Measurements from ENCODE around the gene MIPOL1.

MIPOL1 gene

DNA sequence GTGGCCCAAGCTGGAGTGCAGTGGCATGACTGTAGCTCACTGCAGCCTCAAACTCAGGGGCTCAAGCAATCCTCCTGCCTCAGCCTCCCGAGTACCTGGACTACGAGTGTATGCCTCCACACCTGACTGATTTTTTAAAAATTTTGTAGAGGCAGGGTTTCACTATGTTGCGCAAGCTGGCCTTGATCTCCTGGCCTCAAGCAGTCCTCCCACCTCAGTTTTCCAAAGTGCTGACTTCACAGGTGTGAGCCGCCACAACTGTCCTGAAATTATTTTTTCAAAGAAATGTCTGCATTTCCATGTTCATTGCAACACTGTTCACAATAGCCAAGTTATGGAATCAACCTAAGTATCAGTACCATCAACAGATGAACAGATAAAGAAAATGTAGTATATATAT, 285.9 kb downstream of the MIPOL1 start:
- no peak overlapping the region for H3K4me3 Mint-ChIP-seq
- no peaks in the 10 kb centered on the region for H3K4me1 Mint-ChIP-seq (ENCODE audit: low read depth)
- no peak overlapping the region for H3K27ac Mint-ChIP-seq
- H3K27me3 Mint-ChIP-seq: no peaks in the 10 kb centered on the region
- H3K9me3 Mint-ChIP-seq: peaks cover 22% of the 10 kb centered on the region
- H3K36me3 Mint-ChIP-seq (ENCODE audit: low read depth): no peaks in the 10 kb centered on the region

GRCh38 chr14:37490607-37491006, 292.9 kb downstream of the MIPOL1 start:
- Mint-ChIP-seq H3K27me3 (no peaks in the 10 kb centered on the region), H3K4me1 (ENCODE audit: low read depth) (no peaks in the 10 kb centered on the region), H3K9me3 (peaks cover 4% of the 10 kb centered on the region), H3K27ac (no peak overlapping the region), H3K36me3 (ENCODE audit: low read depth) (no peaks in the 10 kb centered on the region), H3K4me3 (no peak overlapping the region)

DNA sequence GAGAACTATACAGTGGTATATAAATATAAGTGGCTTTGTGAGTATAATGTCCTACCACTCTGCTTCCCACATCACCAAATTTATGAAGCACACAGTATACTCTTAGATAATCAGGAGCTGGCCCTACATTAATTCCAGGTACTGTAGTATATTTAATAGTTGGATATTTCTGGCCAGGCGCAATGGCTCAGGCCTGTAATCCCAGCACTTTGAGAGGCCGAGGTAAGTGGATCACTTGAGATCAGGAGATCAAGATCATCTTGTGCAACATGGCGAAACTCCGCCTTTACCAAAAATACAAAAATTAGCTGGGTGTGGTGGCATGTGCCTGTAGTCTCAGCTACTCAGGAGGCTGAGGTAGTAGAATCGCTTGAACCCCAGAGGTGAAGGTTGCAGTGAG, 293.3 kb downstream of the MIPOL1 start:
- Mint-ChIP-seq H3K36me3 (ENCODE audit: low read depth) (no peaks in the 10 kb centered on the region), H3K27me3 (no peaks in the 10 kb centered on the region), H3K9me3 (peaks cover 4% of the 10 kb centered on the region), H3K4me1 (ENCODE audit: low read depth) (no peaks in the 10 kb centered on the region), H3K27ac (no peak overlapping the region), H3K4me3 (no peak overlapping the region)

- Mint-ChIP-seq H3K27ac (no peak overlapping the region), H3K36me3 (ENCODE audit: low read depth) (no peaks in the 10 kb centered on the region), H3K9me3 (peaks cover 4% of the 10 kb centered on the region), H3K4me3 (no peak overlapping the region), H3K27me3 (no peaks in the 10 kb centered on the region), H3K4me1 (ENCODE audit: low read depth) (no peaks in the 10 kb centered on the region)
These were observed 295.9 kb downstream of the MIPOL1 start for GRCh38 chr14:37493606-37494005.

DNA sequence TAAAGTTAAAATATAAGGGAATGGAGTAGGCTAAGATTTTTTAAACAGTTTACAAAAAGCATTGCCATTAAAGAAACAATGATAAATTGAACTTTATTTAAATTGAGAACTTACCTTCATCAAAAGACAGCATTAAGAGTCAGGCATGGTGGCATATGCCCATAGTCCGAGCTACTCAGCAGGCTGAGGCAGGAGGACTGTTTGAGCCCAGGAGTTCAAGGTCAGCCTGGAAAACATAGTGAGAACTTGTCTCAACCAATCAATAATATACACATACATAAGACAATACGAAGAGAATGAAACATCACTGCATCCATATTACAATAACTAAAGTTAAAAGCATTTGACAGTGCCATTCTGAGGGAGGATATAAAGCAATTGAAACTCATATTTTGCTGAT, 299.7 kb downstream of the MIPOL1 start:
- H3K4me1 Mint-ChIP-seq (ENCODE audit: low read depth): no peaks in the 10 kb centered on the region
- no peak overlapping the region for H3K4me3 Mint-ChIP-seq
- H3K36me3 Mint-ChIP-seq (ENCODE audit: low read depth): no peaks in the 10 kb centered on the region
- no peaks in the 10 kb centered on the region for H3K9me3 Mint-ChIP-seq
- H3K27ac Mint-ChIP-seq: no peak overlapping the region
- H3K27me3 Mint-ChIP-seq: no peaks in the 10 kb centered on the region

- Mint-ChIP-seq H3K27me3 (no peaks in the 10 kb centered on the region), H3K4me1 (ENCODE audit: low read depth) (no peaks in the 10 kb centered on the region), H3K4me3 (no peak overlapping the region), H3K36me3 (ENCODE audit: low read depth) (no peaks in the 10 kb centered on the region), H3K27ac (no peak overlapping the region), H3K9me3 (peaks cover 9% of the 10 kb centered on the region)
These were observed 304.1 kb downstream of the MIPOL1 start for GRCh38 chr14:37501877-37502276.

GRCh38 chr14:37508503-37508902, 310.8 kb downstream of the MIPOL1 start:
- Mint-ChIP-seq H3K27ac (no peak overlapping the region), H3K4me3 (no peak overlapping the region), H3K27me3 (no peaks in the 10 kb centered on the region), H3K4me1 (ENCODE audit: low read depth) (no peaks in the 10 kb centered on the region), H3K36me3 (ENCODE audit: low read depth) (no peaks in the 10 kb centered on the region), H3K9me3 (peaks cover 5% of the 10 kb centered on the region)

- no peaks in the 10 kb centered on the region for H3K36me3 Mint-ChIP-seq (ENCODE audit: low read depth)
- H3K27ac Mint-ChIP-seq: no peak overlapping the region
- H3K27me3 Mint-ChIP-seq: no peaks in the 10 kb centered on the region
- no peak overlapping the region for H3K4me3 Mint-ChIP-seq
- peaks cover 3% of the 10 kb centered on the region for H3K9me3 Mint-ChIP-seq
- no peaks in the 10 kb centered on the region for H3K4me1 Mint-ChIP-seq (ENCODE audit: low read depth)
These were observed 314.4 kb downstream of the MIPOL1 start for GRCh38 chr14:37512173-37512572.

DNA sequence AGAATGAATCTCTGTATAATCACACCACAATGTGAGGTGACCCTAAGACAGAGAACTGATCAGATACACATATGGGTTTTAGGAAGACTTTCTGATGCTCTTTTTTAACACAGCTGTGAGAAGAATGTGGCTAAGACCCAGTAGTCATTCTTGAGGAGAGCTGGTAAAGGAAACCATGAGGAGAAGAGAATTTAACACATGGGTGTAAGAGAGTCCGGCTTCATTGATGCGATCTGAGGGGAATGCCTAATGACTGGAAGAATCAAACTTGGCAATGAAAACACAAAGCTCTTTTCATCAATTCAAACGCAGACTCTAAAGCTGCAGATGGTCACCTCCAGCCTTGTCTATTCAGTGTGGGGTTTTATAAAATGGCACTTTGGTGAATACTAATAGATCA, 318.0 kb downstream of the MIPOL1 start:
- Mint-ChIP-seq H3K27ac (no peak overlapping the region), H3K9me3 (peaks cover 3% of the 10 kb centered on the region), H3K36me3 (ENCODE audit: low read depth) (no peaks in the 10 kb centered on the region), H3K4me1 (ENCODE audit: low read depth) (no peaks in the 10 kb centered on the region), H3K4me3 (no peak overlapping the region), H3K27me3 (no peaks in the 10 kb centered on the region)

DNA sequence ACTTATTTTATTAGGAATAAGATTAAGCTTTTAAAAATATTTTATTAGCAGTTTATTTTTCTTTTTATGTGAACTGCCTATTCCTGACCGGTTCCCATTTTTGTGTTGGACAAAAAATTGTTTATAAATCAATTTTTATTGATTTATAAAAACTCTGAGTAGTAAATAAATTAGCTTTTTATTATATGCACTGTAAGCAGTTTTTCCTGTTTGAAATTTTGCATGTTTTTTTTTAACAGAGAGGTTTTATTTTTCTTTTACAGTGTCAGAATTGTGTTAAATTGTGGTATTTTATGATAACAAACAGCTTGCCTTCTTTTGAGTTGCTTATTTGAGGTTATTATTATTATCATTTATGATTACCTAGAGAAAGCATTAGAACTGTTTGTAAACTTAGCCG, 329.3 kb downstream of the MIPOL1 start:
- H3K36me3 Mint-ChIP-seq (ENCODE audit: low read depth): no peaks in the 10 kb centered on the region
- no peaks in the 10 kb centered on the region for H3K27me3 Mint-ChIP-seq
- H3K4me3 Mint-ChIP-seq: no peak overlapping the region
- no peak overlapping the region for H3K27ac Mint-ChIP-seq
- no peaks in the 10 kb centered on the region for H3K4me1 Mint-ChIP-seq (ENCODE audit: low read depth)
- peaks cover 8% of the 10 kb centered on the region for H3K9me3 Mint-ChIP-seq

GRCh38 chr14:37539992-37540391, 342.3 kb downstream of the MIPOL1 start:
- Mint-ChIP-seq H3K36me3 (ENCODE audit: low read depth) (no peaks in the 10 kb centered on the region), H3K4me3 (no peak overlapping the region), H3K27me3 (no peaks in the 10 kb centered on the region), H3K4me1 (ENCODE audit: low read depth) (no peaks in the 10 kb centered on the region), H3K27ac (no peak overlapping the region), H3K9me3 (peaks cover 4% of the 10 kb centered on the region)

GRCh38 chr14:37544407-37544806, 346.7 kb downstream of the MIPOL1 start:
- Mint-ChIP-seq H3K9me3 (peaks cover under 1% of the 10 kb centered on the region), H3K36me3 (ENCODE audit: low read depth) (no peaks in the 10 kb centered on the region), H3K27ac (no peak overlapping the region), H3K27me3 (no peaks in the 10 kb centered on the region), H3K4me1 (ENCODE audit: low read depth) (no peaks in the 10 kb centered on the region), H3K4me3 (no peak overlapping the region)

DNA sequence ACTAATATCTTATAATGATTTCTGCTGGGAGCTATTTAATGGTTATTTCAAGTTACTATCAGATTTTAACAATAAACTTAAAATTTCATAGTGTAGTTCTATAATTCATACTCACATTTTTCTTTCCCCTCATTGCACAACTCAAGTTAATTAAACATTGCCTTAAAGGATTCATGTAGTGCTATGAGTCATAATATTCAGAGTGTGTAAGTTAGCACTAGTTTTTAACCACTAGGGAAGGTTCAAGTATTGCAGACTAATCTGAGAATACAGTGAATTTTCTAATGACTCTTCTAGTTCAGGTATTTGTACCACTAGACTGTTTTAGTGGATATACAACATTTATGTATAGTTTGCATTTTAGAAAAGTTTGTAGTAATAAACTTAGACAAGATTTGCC, 347.4 kb downstream of the MIPOL1 start:
- Mint-ChIP-seq H3K27me3 (no peaks in the 10 kb centered on the region), H3K27ac (no peak overlapping the region), H3K4me3 (no peak overlapping the region), H3K36me3 (ENCODE audit: low read depth) (no peaks in the 10 kb centered on the region), H3K9me3 (no peaks in the 10 kb centered on the region), H3K4me1 (ENCODE audit: low read depth) (no peaks in the 10 kb centered on the region)

- Mint-ChIP-seq H3K4me1 (ENCODE audit: low read depth) (no peaks in the 10 kb centered on the region), H3K27me3 (no peaks in the 10 kb centered on the region), H3K9me3 (no peaks in the 10 kb centered on the region), H3K36me3 (ENCODE audit: low read depth) (no peaks in the 10 kb centered on the region), H3K4me3 (no peak overlapping the region), H3K27ac (no peak overlapping the region)
These were observed 349.1 kb downstream of the MIPOL1 start for GRCh38 chr14:37546621-37547447.

GRCh38 chr14:37550511-37550910, 352.8 kb downstream of the MIPOL1 start:
- Mint-ChIP-seq H3K4me3 (no peak overlapping the region), H3K4me1 (ENCODE audit: low read depth) (no peaks in the 10 kb centered on the region), H3K27me3 (no peaks in the 10 kb centered on the region)

DNA sequence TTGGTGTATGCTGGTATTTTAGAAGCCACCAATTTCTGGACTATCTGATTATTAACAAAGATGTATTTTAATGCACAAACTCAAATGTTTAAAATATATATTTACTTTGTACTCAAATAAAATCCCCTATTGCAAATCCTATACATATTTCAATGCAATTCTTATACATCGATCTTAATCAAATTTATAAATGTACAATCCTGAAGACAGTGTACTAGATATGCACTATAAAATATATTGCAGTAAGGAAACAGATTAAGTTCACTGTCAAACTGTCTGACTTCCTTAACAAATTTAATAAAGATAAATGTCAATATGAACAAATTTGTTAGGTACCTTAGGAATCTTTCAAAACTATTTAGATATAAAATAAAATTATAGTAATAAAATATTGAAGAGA, 353.4 kb downstream of the MIPOL1 start:
- Mint-ChIP-seq H3K27me3 (no peaks in the 10 kb centered on the region), H3K4me1 (ENCODE audit: low read depth) (no peaks in the 10 kb centered on the region), H3K36me3 (ENCODE audit: low read depth) (no peaks in the 10 kb centered on the region), H3K4me3 (no peak overlapping the region), H3K9me3 (peaks cover 12% of the 10 kb centered on the region), H3K27ac (no peak overlapping the region)

More at GRCh38 chr14:37550511-37550910, 352.8 kb downstream of the MIPOL1 start:
- Mint-ChIP-seq H3K27ac (no peak overlapping the region), H3K9me3 (peaks cover 12% of the 10 kb centered on the region), H3K36me3 (ENCODE audit: low read depth) (no peaks in the 10 kb centered on the region)
